Hematopoietic multipotent progenitor cell (in vitro differentiated cells): Measurements from ENCODE around the gene GOLGA8T. TPM values are rescaled to one million over a fixed set of nuclear protein-coding genes. Genes with fewer than 3 reads are reported as not detected.
"Not testable (repeated sequence)": the region's sequence is repeated elsewhere in the genome, so short reads cannot be mapped to it uniquely, and the experiment has no call there.

Source experiments
- DNase-seq, 3 donors: peaks; one replicate each; pipeline ENCODE4 v3.0.0-alpha.2; 2011 to 2015; ENCODE audit warnings: low read depth in 2 of 3, low spot score in 2 of 3
- small RNA-seq: library from RNA; depleted of rRNA; stranded (forward); fragments of <200 nt; gene quantifications from one replicate; pipeline ENCODE3, GENCODE V24; 2012
- total RNA-seq: library from RNA; depleted of rRNA; stranded (reverse); fragments of >200 nt; gene quantifications from one replicate; pipeline ENCODE4 v1.2.3, GENCODE V29; 2012

Gene GOLGA8T
- total RNA-seq, 1 donor: not detected

- not testable (repeated sequence) for DNase-seq
Observed at GRCh38 chr15:30191143-30191542, 56.3 kb downstream of the GOLGA8T start.

- DNase-seq: not testable (repeated sequence)
Observed at GRCh38 chr15:30191639-30192038, 56.8 kb downstream of the GOLGA8T start.

- DNase-seq: not testable (repeated sequence)
Observed at GRCh38 chr15:30192119-30192745, 57.4 kb downstream of the GOLGA8T start.

GRCh38 chr15:30192892-30193291, 58.0 kb downstream of the GOLGA8T start:
- DNase-seq: not testable (repeated sequence)

Small RNA genes lying within 50 kb of the gene (small RNA-seq; reads per million reads assigned to genes)
- gene AC120045.2: not detected
- not detected for gene RF00096
- not detected for gene RN7SL469P
- not detected for gene RN7SL673P

Other genes starting within 250 kb of the GOLGA8T start
- gene GOLGA8J, start 52.1 kb upstream of the GOLGA8T start, total RNA-seq: under 0.01 TPM